HUES64 (cell line): Measurements from ENCODE around the gene COL5A3.

ENCODE experiments used
- H3K27ac ChIP-seq: 2 replicates; pipeline ENCODE4 v1.7.0; 2013; ENCODE audit warnings: low read depth, low read length, inconsistent platforms
- H3K27me3 ChIP-seq: 2 replicates; pipeline ENCODE4 v1.6.1; 2013; ENCODE audit warnings: mild to moderate bottlenecking, low read length; ENCODE audit not compliant: insufficient read depth
- H3K36me3 ChIP-seq: 2 replicates; pipeline ENCODE4 v1.6.1; 2013; ENCODE audit warnings: mild to moderate bottlenecking, low read length; ENCODE audit not compliant: insufficient read depth
- H3K4me1 ChIP-seq: 2 replicates; pipeline ENCODE4 v1.6.1; 2013; ENCODE audit warnings: mild to moderate bottlenecking, low read length, moderate library complexity; ENCODE audit not compliant: insufficient read depth
- H3K4me3 ChIP-seq: 2 replicates; pipeline ENCODE4 v1.5.1; 2013; ENCODE audit warnings: mild to moderate bottlenecking, low read length, moderate library complexity
- H3K9ac ChIP-seq: 2 replicates; pipeline ENCODE4 v1.6.1; 2013; ENCODE audit warnings: mild to moderate bottlenecking, low read depth, low read length
- H3K9me3 ChIP-seq: 2 replicates; pipeline ENCODE4 v1.6.1; 2013; ENCODE audit warnings: low read depth, low read length; ENCODE audit not compliant: insufficient read depth
- WGBS: fragments of 150-250, 120-280 bp; methylation state at CpG from one replicate; pipeline ENCODE4 v1.1.7; 2013; ENCODE audit warnings: missing lambda C conversion rate; 5-methylcytosine and 5-hydroxymethylcytosine counted together

The COL5A3 gene

GRCh38 chr19:9914315-9915207 lies 95.7 kb downstream of the COL5A3 start:
- 2% methylated on average over 65 of the region's 65 CpGs for WGBS
- peak overlapping the region; percentile 82; the same call in 1 of the 2 replicates for H3K27ac ChIP-seq
- peak overlapping the region; percentile 73 for H3K4me3 ChIP-seq
- no peaks in the 10 kb centered on the region for H3K36me3 ChIP-seq
- H3K9ac ChIP-seq, result peak overlapping the region; percentile 80
- H3K9me3 ChIP-seq, result no peaks in the 10 kb centered on the region
- H3K4me1 ChIP-seq, result no peaks in the 10 kb centered on the region
- peaks cover 14% of the 10 kb centered on the region for H3K27me3 ChIP-seq

GRCh38 chr19:9914001-9914314 lies 96.3 kb downstream of the COL5A3 start:
- Histone ChIP-seq H3K4me1 (no peaks in the 10 kb centered on the region), H3K9ac (peak overlapping the region; percentile 80), H3K27ac (peak overlapping the region; percentile 82; the same call in 1 of the 2 replicates), H3K9me3 (no peaks in the 10 kb centered on the region), H3K36me3 (no peaks in the 10 kb centered on the region), H3K4me3 (peak overlapping the region; percentile 73), H3K27me3 (peaks cover 14% of the 10 kb centered on the region)
- WGBS, result under 1% methylated on average over 24 of the region's 27 CpGs

- Histone ChIP-seq H3K9me3 (no peaks in the 10 kb centered on the region), H3K27me3 (peaks cover 14% of the 10 kb centered on the region), H3K36me3 (no peaks in the 10 kb centered on the region), H3K9ac (no peak overlapping the region; the same call in 1 of the 2 replicates), H3K4me1 (no peaks in the 10 kb centered on the region), H3K27ac (no peak overlapping the region), H3K4me3 (peak overlapping the region; percentile 53)
- 1% methylated on average over 87 of the region's 95 CpGs for WGBS
These were observed 96.9 kb downstream of the COL5A3 start for GRCh38 chr19:9913237-9914000.

GRCh38 chr19:9912551-9913236 lies 97.6 kb downstream of the COL5A3 start:
- Histone ChIP-seq H3K27ac (no peak overlapping the region), H3K4me3 (peak overlapping the region; percentile 53), H3K9ac (no peak overlapping the region; the same call in 1 of the 2 replicates)

GRCh38 chr19:9911524-9912185 lies 98.6 kb downstream of the COL5A3 start:
- Histone ChIP-seq H3K9me3 (no peaks in the 10 kb centered on the region), H3K4me1 (no peaks in the 10 kb centered on the region), H3K27me3 (peaks cover 14% of the 10 kb centered on the region), H3K27ac (no peak overlapping the region), H3K36me3 (no peaks in the 10 kb centered on the region), H3K9ac (no peak overlapping the region), H3K4me3 (no peak overlapping the region)
- WGBS, result 87% methylated on average over 6 of the region's 6 CpGs

More at GRCh38 chr19:9912551-9913236, 97.6 kb downstream of the COL5A3 start:
- Histone ChIP-seq H3K9me3 (no peaks in the 10 kb centered on the region), H3K27me3 (peaks cover 14% of the 10 kb centered on the region), H3K36me3 (no peaks in the 10 kb centered on the region), H3K4me1 (no peaks in the 10 kb centered on the region)
- 15% methylated on average over 23 of the region's 24 CpGs for WGBS

- H3K27ac ChIP-seq, result no peak overlapping the region
- H3K36me3 ChIP-seq, result no peaks in the 10 kb centered on the region
- H3K4me1 ChIP-seq, result no peaks in the 10 kb centered on the region
- H3K9ac ChIP-seq, result no peak overlapping the region
- peaks cover 14% of the 10 kb centered on the region for H3K27me3 ChIP-seq
- no peak overlapping the region for H3K4me3 ChIP-seq
- WGBS, result 91% methylated on average over 1 of the region's 1 CpG
- no peaks in the 10 kb centered on the region for H3K9me3 ChIP-seq
These were observed 99.7 kb downstream of the COL5A3 start for GRCh38 chr19:9910625-9911024.
